ENCODE results near the gene NBPF3.
"Not testable (repeated sequence)": the region's sequence is repeated elsewhere in the genome, so short reads cannot be mapped to it uniquely, and the experiment has no call there.

The NBPF3 gene, protein sequence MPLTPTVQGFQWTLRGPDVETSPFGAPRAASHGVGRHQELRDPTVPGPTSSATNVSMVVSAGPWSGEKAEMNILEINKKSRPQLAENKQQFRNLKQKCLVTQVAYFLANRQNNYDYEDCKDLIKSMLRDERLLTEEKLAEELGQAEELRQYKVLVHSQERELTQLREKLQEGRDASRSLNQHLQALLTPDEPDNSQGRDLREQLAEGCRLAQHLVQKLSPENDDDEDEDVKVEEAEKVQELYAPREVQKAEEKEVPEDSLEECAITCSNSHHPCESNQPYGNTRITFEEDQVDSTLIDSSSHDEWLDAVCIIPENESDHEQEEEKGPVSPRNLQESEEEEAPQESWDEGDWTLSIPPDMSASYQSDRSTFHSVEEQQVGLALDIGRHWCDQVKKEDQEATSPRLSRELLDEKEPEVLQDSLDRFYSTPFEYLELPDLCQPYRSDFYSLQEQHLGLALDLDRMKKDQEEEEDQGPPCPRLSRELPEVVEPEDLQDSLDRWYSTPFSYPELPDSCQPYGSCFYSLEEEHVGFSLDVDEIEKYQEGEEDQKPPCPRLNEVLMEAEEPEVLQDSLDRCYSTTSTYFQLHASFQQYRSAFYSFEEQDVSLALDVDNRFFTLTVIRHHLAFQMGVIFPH

DNA sequence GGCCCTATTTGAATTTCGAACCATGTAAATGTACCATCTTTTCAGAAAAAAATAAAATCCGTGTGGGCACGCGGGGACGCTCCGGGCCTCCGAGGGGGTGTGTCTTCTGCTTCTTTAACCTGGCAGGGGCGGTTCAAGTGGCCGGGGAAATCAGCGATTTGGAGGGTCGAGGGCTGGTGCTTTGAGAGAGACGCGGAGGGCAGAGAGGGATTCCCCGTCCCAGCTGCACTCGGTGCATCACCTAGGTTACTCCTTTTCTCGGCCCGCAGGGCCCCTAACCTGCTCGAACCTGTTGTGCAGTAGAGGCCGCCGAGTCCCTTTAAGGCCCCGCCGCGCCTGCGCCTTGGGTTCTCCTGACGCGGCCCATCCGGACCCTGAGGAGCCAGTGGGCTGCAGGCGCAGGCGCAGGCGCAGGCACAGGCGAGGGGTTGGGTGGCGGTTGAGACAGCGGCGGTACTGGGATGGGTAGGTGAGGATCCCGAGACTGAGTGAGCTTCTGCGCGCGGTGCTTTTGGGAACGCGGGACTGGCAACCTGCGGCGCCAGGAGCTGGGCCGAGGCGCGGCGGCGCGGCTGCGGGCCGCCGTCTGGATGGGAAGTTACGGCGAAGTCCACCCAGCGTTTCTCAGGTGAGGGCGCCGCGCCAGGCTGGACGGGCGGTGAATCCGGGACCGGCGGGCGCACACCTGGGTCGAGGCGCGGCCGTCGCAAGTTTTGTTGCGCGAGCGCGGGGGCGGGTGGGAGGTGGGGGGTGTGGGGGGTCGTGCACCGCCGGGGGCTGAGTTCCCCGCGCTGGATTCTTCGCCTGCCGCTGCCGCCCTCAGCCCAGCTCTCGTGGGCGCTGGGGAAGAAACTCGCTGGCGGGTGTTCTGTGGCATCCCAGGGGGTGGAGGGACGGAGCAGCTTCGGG lies at the start of gene NBPF3:
TSS of gene NBPF3 (plus strand) at position 417 of the 909 bp plus-strand sequence. CDS start 4,950 bp downstream, outside the sequence.
- DNase-seq (ENCODE audit: low read depth, low spot score): peak; percentile 96

DNA sequence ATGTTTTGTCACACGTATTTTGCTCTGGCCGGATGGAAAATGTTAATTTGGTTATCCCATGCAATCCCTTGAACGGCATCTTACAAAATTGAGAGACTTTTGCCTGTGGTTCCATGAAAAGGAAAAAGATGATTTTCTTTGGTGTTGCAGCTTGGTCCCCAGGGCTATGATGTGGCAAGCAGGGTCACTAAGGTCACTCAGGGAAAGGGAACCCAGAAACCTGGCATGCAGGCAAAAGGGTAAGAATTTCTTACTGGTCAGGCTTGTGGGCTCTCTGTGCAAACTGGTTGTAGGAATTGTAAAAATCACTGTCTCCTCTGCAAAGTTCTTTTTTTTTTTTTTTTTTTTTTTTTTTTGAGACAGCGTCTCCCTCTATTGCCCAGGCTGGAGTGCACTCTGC lies 48.4 kb upstream of the NBPF3 start:
- no peak for DNase-seq (ENCODE audit: low read depth, low spot score)

GRCh38 chr1:21392587-21393263 lies 47.2 kb upstream of the NBPF3 start:
- no peak for DNase-seq (ENCODE audit: low read depth, low spot score)

DNA sequence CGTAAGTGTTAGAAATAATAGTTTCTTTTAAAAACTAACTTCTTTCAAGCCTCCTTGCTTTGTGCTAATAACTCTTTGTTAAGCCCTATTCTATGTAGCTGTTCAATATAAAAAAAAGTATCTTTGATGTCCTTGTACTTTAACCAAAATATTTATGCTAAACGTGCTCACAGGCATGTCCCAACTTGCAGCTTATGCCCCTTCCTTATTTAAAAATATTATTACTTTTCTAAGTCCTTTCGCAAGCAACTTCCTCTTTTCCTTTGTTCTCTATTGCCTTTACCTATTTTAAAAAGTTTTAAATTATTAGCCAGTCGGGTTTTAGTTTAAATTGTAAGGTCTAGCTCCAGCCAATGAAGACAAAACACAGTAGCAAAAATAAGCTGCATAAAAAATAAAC lies 43.4 kb upstream of the NBPF3 start:
- no peak for DNase-seq (ENCODE audit: low read depth, low spot score)

GRCh38 chr1:21397813-21398188 lies 42.1 kb upstream of the NBPF3 start:
- peak; percentile 47 for DNase-seq (ENCODE audit: low read depth, low spot score)

DNA sequence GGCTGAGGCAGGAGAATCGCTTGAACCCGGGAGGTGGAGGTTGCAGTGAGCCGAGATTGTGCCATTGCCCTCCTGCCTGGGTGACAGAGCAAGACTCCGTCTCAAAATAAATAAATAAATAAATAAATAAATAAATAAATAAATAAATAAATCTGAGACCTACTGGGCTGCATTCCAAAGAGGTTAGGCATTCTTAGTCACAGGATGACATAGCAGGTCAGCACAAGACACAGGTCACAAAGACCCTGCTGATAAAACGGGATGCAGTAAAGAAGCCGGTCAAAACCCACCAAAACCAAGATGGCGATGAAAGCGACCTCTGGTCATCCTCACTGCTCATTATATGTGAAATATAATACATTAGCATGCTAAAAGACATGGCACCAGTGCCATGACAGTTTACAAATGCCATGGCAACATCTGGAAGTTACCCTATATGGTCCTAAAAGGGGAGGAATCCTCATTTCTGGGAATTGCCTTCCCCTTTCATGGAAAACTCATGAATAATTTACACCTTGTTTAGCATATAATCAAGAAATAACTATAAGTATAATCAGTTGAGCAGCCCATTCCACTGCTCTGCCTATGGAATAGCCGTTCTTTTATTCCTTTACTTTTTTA lies 38.1 kb upstream of the NBPF3 start:
- DNase-seq (ENCODE audit: low read depth, low spot score): not testable (repeated sequence)

GRCh38 chr1:21406659-21407058 lies 33.3 kb upstream of the NBPF3 start:
- no peak for DNase-seq (ENCODE audit: low read depth, low spot score)

- DNase-seq (ENCODE audit: low read depth, low spot score): not testable (repeated sequence)
These were observed 30.0 kb upstream of the NBPF3 start for GRCh38 chr1:21409897-21410296.

DNA sequence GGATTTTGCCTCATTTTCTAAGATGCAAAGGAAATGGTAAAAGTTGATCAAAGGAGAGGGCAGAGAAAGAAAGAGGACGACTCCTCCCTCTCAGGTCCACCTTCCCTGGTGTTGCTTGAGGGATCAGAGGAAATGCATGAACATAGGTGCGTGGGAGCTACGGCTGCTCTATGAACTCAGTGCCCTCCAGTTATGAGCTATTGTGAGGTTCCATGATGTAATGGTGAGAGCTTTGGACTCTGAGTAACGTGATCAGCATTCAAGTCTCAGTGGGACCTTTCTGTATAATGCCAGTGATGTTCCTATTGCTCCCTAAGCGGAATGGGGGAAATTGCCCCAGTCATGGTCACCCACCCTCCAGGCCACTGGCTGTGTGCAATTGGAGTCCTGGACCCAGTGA lies 25.9 kb upstream of the NBPF3 start:
- no peak for DNase-seq (ENCODE audit: low read depth, low spot score)

DNA sequence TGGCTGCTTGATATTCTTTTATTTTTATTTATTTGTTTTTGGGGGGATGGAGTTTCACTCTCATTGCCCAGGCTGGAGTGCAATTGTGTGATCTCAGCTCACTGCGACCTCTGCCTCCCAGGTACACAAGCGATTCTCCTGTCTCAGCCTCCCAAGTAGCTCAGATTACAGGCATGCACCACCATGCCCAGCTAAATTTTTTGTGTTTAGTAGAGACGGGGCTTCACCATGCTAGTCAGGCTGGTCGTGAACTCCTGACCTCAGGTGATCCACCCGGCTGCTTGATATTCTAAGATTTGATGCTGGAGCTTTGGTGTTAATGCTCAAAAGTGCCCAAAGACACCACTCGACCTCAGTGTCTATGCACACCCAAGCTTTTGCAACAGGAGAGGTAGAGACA lies 19.6 kb upstream of the NBPF3 start:
- not testable (repeated sequence) for DNase-seq (ENCODE audit: low read depth, low spot score)

DNA sequence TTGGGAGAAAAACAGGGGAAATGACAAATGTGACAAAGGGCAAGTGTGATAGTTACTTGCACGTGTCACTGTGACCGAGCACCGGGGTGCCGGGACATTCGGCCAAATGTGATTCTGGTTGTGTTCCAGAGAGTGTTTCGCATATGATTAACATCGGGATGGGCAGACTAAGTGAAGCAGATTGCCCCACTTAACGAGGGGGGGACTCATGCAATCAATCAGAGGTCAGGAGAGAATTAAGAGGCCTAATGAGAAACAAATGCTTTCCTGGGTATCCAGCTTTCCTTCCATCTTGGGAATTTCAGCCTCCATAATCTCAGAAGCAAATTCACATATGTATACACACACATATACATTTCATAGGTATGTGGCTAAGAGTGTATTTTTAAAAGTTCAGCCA lies 18.6 kb upstream of the NBPF3 start:
- DNase-seq (ENCODE audit: low read depth, low spot score): not testable (repeated sequence)

DNA sequence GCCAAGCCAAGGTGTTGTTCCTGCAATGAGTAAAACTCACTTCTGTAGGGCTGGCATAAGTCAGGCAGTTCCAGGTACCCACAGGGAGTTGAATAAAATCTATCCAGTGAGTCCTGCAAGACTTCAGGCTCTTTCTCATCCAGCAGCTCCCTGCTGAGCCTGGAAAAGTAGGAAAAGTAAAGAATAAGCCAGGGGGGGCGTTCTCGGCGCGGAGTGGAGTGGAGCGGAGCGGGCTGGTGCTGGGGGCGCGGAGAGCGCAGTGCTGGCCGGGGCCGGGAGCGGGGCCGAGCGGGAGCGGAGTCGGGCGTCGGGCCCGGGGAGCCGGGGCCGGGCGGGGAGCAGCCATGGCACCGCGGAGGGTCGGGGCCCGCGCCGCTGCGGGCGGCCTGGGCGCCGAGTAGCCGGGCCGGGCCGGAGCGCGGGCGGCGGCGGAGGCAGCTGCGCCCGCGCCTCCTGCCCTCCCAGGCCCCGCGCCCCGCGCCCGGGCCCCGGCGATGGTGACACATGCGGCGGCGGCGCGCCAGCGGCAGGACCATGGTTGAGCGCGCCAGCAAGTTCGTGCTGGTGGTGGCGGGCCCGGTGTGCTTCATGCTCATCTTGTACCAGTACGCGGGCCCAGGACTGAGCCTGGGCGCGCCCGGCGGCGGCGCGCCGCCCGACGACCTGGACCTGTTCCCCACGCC lies 12.0 kb upstream of the NBPF3 start:
- peak; percentile 23 for DNase-seq (ENCODE audit: low read depth, low spot score)

DNA sequence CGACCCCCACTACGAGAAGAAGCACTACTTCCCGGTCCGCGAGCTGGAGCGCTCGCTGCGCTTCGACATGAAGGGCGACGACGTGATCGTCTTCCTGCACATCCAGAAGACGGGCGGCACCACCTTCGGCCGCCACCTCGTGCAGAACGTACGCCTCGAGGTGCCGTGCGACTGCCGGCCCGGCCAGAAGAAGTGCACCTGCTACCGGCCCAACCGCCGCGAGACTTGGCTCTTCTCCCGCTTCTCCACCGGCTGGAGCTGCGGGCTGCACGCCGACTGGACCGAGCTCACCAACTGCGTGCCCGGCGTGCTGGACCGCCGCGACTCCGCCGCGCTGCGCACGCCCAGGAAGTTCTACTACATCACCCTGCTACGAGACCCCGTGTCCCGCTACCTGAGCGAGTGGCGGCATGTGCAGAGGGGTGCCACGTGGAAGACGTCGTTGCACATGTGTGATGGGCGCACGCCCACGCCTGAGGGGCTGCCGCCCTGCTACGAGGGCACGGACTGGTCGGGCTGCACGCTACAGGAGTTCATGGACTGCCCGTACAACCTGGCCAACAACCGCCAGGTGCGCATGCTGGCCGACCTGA lies 11.4 kb upstream of the NBPF3 start:
- not testable (repeated sequence) for DNase-seq (ENCODE audit: low read depth, low spot score)

DNA sequence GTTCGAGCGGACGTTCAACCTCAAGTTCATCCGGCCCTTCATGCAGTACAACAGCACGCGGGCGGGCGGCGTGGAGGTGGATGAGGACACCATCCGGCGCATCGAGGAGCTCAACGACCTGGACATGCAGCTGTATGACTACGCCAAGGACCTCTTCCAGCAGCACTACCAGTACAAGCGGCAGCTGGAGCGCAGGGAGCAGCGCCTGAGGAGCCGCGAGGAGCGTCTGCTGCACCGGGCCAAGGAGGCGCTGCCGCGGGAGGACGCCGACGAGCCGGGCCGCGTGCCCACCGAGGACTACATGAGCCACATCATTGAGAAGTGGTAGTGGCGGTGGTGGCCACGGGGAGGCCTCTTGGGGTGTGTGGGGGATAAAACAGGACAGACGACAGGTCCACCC lies 10.7 kb upstream of the NBPF3 start:
- not testable (repeated sequence) for DNase-seq (ENCODE audit: low read depth, low spot score)

DNA sequence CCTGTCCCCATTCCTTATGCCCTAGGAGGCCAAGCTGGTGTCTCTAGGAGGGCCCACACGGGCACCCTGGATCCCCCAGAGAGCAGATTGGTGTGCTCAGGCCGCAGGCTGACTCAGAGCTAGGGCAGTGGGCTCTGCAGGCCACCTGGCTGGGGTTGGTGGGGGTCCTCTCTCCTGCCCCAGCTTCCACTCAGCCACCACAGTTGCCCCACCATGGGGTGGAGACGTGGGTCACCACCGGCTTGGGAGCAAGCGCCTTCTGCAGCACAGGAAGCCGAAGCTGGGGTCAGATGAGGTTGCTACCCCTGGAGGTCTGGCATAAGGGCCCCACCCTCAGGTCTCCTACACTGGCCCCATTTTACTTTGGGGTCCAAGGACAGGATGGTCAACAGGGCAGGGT lies 9.1 kb upstream of the NBPF3 start:
- DNase-seq (ENCODE audit: low read depth, low spot score): not testable (repeated sequence)

- no peak for DNase-seq (ENCODE audit: low read depth, low spot score)
These were observed 5.5 kb upstream of the NBPF3 start for GRCh38 chr1:21434394-21434793.

DNA sequence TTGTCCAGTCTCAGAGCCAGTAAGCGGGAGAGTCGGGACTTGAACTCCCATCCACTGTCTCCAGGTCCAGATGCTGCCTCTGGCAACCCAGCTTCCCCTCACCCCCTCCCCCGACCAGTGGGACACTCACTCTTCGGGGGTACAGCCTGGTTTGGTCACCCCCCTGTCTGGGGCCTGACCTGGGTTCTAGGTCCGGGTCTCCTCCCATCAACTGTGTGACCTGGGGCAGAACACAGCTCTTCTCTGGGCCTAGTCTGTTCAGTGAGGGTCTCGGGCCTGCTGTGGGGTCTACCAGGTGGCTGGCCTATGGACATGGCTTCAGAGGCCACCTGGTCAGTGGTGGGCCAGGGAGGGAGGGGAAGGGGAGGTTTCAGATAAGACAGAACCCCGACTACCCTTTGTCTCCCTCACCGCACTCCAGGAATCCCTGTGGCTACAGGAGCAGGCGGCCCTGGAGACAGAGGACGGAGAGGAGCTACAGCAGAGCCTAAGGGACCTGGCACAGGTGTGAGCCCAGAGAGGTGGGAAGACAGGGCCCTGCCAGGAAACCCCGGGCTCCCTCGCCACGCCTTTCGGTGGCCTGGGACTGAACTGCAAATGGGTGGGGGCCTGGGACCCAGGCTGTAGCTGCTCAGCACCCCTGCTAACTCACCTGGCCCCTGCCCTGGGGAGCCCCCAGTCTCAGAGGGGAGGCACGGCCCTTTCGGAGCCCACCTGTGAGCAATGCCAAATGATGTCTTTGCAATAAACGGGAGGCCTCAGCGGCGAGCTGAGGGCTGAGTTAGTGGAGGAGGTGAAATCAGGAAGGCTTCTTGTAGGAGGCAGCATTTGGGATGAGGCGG lies 4.1 kb upstream of the NBPF3 start:
- DNase-seq (ENCODE audit: low read depth, low spot score): no peak

GRCh38 chr1:21436488-21437340 lies 3.2 kb upstream of the NBPF3 start:
- DNase-seq (ENCODE audit: low read depth, low spot score): peak; percentile 47
